ENCODE results near the gene GOLGA6L7.
A peak's percentile ranks its signal among the peaks of the same experiment; 100 is the strongest.
"Not testable (repeated sequence)": the region's sequence is repeated elsewhere in the genome, so short reads cannot be mapped to it uniquely, and the experiment has no call there.

Gene GOLGA6L7

DNA sequence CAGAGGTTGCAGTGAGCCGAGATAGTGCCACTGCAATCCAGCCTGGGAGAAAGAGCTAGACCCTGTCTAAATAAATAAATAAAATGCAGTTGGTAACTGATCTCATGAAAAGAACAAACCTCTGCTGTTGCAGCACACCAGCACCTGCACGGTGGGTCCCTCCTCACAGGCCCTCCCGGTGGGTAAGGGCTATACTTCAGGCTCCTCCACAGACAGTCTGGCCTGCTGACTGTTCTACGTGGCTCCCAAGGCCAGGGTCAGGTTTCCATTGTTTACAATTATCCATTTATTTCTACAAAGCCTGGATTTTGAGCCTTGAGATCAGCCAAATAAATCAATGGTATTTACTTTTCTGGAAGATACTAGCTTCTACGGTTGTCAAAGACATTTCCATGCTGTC lies 32.2 kb upstream of the GOLGA6L7 start:
- Histone ChIP-seq H3K4me1 (ENCODE audit: control insufficient read depth, insufficient read depth, low read length) (peaks cover 6% of the 10 kb centered on the region), H3K27me3 (ENCODE audit: control insufficient read depth, insufficient read depth, low read length) (peaks cover 14% of the 10 kb centered on the region), H3K9me3 (ENCODE audit: control insufficient read depth, insufficient read depth, low read length) (no peaks in the 10 kb centered on the region), H3K9ac (ENCODE audit: low read depth, low read length) (no peak overlapping the region), H3K36me3 (ENCODE audit: control insufficient read depth, insufficient read depth, low read length) (no peaks in the 10 kb centered on the region), H3K4me3 (ENCODE audit: low read depth, low read length) (no peak overlapping the region)

DNA sequence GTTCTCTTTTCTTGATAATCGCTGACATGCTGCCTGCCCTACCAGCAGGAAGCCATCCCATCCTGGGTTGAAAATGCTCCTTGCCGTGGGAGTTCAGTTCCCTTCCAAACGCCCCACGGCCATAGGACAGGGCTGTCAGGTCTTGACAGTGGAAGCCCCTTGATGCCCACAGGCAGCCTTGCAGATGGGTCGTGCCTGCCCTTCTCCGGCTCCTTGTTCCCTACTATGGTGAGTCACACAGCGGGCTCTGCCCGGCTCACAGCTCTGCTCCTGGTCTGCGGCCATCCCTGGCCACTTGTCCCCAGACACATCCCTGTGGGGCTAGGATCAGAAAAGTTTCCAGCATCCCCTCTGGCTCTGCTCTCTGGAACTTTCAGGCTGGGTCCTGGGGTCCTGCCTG lies 31.1 kb upstream of the GOLGA6L7 start:
- H3K9ac ChIP-seq (ENCODE audit: low read depth, low read length): no peak overlapping the region
- no peaks in the 10 kb centered on the region for H3K9me3 ChIP-seq (ENCODE audit: control insufficient read depth, insufficient read depth, low read length)
- H3K36me3 ChIP-seq (ENCODE audit: control insufficient read depth, insufficient read depth, low read length): no peaks in the 10 kb centered on the region
- no peak overlapping the region for H3K4me3 ChIP-seq (ENCODE audit: low read depth, low read length)
- H3K4me1 ChIP-seq (ENCODE audit: control insufficient read depth, insufficient read depth, low read length): peaks cover 9% of the 10 kb centered on the region
- H3K27me3 ChIP-seq (ENCODE audit: control insufficient read depth, insufficient read depth, low read length): peaks cover 5% of the 10 kb centered on the region

DNA sequence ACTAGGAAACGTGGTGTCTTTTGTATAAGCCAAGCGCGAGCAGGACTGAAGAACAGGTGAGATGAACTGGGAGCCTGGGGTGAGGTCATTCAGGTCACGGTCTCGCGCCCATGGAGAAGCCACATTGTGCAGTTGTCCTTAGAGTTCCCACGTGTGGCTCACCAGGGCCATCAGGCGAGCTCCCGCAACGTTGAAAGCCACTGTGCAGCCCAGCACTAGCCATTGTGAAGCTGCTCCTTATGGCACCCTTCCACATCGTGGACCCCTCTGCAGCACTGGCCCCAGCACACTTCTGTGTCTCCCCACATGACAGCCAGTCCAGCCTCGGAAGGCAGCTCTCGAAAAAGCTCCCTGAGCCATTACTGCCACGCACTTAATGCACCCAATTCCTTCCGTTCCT lies 29.8 kb upstream of the GOLGA6L7 start:
- peaks cover 9% of the 10 kb centered on the region for H3K4me1 ChIP-seq (ENCODE audit: control insufficient read depth, insufficient read depth, low read length)
- H3K9me3 ChIP-seq (ENCODE audit: control insufficient read depth, insufficient read depth, low read length): no peaks in the 10 kb centered on the region
- H3K36me3 ChIP-seq (ENCODE audit: control insufficient read depth, insufficient read depth, low read length): no peaks in the 10 kb centered on the region
- no peak overlapping the region for H3K9ac ChIP-seq (ENCODE audit: low read depth, low read length)
- no peaks in the 10 kb centered on the region for H3K27me3 ChIP-seq (ENCODE audit: control insufficient read depth, insufficient read depth, low read length)
- no peak overlapping the region for H3K4me3 ChIP-seq (ENCODE audit: low read depth, low read length)

DNA sequence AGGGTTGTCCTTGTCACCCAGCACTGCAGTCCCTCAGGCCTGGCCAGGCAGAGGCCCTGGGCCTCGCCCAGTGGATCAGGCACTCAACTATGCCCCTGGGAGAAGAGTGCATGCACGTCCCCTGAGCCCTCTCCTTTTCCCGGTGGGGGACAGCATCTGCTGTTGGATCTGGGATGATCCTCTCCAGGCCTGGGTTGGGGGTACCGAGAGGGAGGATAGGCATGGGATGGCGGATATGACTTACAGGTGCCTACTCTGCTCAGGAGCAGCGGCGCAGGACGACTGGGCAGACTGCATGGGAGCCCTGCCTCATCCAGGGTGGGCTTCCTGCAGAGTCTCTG lies 28.4 kb upstream of the GOLGA6L7 start:
- H3K36me3 ChIP-seq (ENCODE audit: control insufficient read depth, insufficient read depth, low read length): no peaks in the 10 kb centered on the region
- H3K9me3 ChIP-seq (ENCODE audit: control insufficient read depth, insufficient read depth, low read length): no peaks in the 10 kb centered on the region
- H3K27me3 ChIP-seq (ENCODE audit: control insufficient read depth, insufficient read depth, low read length): no peaks in the 10 kb centered on the region
- no peak overlapping the region for H3K4me3 ChIP-seq (ENCODE audit: low read depth, low read length)
- no peak overlapping the region for H3K9ac ChIP-seq (ENCODE audit: low read depth, low read length)
- peaks cover 9% of the 10 kb centered on the region for H3K4me1 ChIP-seq (ENCODE audit: control insufficient read depth, insufficient read depth, low read length)

DNA sequence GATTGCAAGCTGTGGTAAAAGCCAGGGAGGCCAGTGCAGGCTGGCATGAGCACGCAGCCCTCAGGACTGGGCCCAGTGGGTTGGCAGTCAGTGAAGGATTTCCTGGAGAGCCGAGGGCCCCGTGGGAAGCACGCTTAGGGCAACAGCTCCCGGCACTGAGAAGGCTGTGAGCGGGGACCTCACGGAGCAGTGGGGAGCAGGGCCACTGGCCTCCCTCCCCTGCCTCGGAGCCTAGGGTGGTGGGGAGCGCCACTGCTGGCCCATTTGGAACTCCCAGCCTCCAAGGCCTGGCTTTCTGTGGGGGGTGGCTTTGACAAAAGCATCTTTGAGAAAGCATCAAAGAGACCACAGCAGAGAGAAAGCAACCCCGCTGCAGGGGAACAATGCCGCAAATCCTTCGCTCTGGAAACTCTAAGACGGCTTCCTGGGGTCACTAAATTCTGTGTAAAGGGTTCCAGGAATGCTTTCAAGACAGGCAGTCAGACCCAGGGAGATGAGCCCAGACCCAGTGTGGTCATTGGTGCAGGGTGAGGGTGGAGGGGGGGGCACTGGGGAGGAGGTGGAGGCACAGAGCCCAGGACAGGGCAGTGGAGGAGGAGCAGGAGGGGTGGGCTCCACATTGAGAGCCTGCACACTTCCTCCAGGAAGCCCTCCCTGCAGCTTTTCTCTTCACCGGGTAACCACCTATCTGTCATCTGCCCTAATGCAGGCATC lies 27.8 kb upstream of the GOLGA6L7 start:
- Histone ChIP-seq H3K36me3 (ENCODE audit: control insufficient read depth, insufficient read depth, low read length) (no peaks in the 10 kb centered on the region), H3K9me3 (ENCODE audit: control insufficient read depth, insufficient read depth, low read length) (no peaks in the 10 kb centered on the region), H3K27me3 (ENCODE audit: control insufficient read depth, insufficient read depth, low read length) (no peaks in the 10 kb centered on the region), H3K9ac (ENCODE audit: low read depth, low read length) (no peak overlapping the region), H3K4me1 (ENCODE audit: control insufficient read depth, insufficient read depth, low read length) (peaks cover 9% of the 10 kb centered on the region), H3K4me3 (ENCODE audit: low read depth, low read length) (no peak overlapping the region)

DNA sequence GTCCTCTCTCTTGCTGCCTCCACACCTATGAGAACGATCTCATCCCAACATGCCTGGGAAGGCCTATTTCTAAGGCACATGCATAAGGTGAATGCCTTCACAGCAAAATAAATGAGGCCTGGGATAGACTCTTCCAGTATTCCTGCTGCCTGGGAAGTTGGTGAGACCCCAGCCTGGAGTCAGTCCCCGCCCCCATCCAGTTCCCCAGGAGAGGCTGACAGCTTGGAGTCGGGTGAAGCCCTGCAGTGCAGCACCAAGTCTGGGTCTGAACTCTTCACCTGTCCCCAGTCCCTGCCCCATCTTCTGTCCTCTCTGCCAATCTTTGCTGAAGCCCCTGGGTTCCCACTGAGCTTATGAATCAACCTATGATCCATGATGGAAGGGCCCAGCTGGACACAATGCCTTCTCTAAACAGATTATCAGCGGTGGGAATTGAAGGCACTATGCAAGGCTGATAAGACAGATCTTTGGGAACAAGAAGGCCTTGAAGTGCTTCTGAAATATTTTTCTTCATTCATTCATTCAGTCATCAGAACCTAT lies 27.1 kb upstream of the GOLGA6L7 start:
- Histone ChIP-seq H3K4me1 (ENCODE audit: control insufficient read depth, insufficient read depth, low read length) (peaks cover 9% of the 10 kb centered on the region), H3K27me3 (ENCODE audit: control insufficient read depth, insufficient read depth, low read length) (no peaks in the 10 kb centered on the region), H3K9ac (ENCODE audit: low read depth, low read length) (no peak overlapping the region), H3K9me3 (ENCODE audit: control insufficient read depth, insufficient read depth, low read length) (no peaks in the 10 kb centered on the region), H3K36me3 (ENCODE audit: control insufficient read depth, insufficient read depth, low read length) (no peaks in the 10 kb centered on the region), H3K4me3 (ENCODE audit: low read depth, low read length) (peak overlapping the region; percentile 13)

DNA sequence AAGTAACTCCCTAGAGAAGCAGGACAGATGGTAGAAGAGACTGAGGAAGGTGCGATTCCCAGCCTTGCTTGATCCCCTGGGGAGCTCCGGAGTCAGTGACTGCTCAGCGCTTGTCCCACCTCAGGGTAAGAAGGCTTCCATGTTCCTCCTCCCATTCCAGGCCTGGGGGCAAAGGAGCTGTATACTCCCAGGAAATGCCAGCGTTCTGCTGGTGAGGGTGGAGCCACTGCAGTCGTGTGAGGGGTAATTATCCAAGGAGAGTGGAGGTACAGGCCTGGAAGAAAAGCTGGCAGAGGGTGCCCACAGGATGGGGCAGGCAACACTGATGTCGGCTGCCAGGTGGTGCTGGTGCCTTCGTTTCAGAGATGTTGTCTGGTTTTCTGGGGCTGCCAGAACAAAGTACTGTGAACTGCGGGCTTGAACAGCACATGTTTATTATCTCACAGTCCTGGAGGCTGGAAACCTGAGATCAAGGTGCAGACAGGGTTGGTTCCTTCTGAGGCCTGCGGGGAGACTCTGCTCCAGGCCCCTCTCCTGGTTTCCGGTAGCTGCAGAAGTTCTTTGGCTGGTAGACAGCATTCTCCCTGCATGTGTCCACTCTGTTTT lies 25.2 kb upstream of the GOLGA6L7 start:
- Histone ChIP-seq H3K27me3 (ENCODE audit: control insufficient read depth, insufficient read depth, low read length) (no peaks in the 10 kb centered on the region), H3K9ac (ENCODE audit: low read depth, low read length) (no peak overlapping the region), H3K36me3 (ENCODE audit: control insufficient read depth, insufficient read depth, low read length) (no peaks in the 10 kb centered on the region), H3K4me1 (ENCODE audit: control insufficient read depth, insufficient read depth, low read length) (peaks cover 9% of the 10 kb centered on the region), H3K9me3 (ENCODE audit: control insufficient read depth, insufficient read depth, low read length) (no peaks in the 10 kb centered on the region), H3K4me3 (ENCODE audit: low read depth, low read length) (no peak overlapping the region)

DNA sequence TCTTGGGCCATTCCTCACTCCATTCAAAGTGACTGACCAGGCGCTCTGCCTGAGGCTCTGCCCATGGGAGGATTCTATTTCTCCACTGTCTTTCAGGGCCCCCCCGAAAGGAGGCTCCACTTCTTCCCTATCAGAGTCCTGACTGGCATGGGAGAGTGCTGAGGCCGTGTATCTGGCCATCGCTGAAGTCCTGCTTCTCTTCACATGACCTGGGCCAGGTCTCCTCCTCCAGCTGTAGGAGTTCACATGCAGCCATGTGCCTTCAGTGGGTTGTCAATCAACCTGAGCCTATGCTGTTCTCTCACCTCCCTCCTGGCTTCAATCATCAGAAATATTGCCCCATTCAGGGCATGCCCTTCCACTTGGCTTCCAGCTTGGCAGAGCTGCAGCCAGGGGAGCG lies 24.6 kb upstream of the GOLGA6L7 start:
- Histone ChIP-seq H3K27me3 (ENCODE audit: control insufficient read depth, insufficient read depth, low read length) (no peaks in the 10 kb centered on the region), H3K9me3 (ENCODE audit: control insufficient read depth, insufficient read depth, low read length) (no peaks in the 10 kb centered on the region), H3K4me1 (ENCODE audit: control insufficient read depth, insufficient read depth, low read length) (peaks cover 9% of the 10 kb centered on the region), H3K4me3 (ENCODE audit: low read depth, low read length) (no peak overlapping the region), H3K9ac (ENCODE audit: low read depth, low read length) (no peak overlapping the region), H3K36me3 (ENCODE audit: control insufficient read depth, insufficient read depth, low read length) (no peaks in the 10 kb centered on the region)

DNA sequence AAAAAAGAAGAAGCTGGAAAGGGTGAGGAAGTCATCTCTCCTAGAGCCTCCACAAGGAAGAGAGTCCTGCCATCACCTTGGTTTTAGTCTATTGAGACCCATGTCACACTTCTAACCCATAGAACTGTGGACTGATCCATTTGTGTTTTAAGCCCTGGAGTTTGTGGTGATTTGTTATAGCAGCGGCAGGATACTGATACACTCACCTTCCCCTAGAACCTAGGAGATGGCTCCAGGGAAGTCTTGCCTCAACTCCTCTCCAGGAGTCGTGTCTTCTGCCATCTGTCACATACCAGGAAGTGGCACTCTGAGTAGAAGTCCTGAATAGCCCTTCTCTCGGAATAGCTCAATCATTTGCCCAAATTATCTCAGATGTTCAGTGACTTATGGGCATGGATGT lies 22.7 kb upstream of the GOLGA6L7 start:
- Histone ChIP-seq H3K9me3 (ENCODE audit: control insufficient read depth, insufficient read depth, low read length) (no peaks in the 10 kb centered on the region), H3K27me3 (ENCODE audit: control insufficient read depth, insufficient read depth, low read length) (no peaks in the 10 kb centered on the region), H3K9ac (ENCODE audit: low read depth, low read length) (no peak overlapping the region), H3K4me3 (ENCODE audit: low read depth, low read length) (no peak overlapping the region), H3K36me3 (ENCODE audit: control insufficient read depth, insufficient read depth, low read length) (no peaks in the 10 kb centered on the region), H3K4me1 (ENCODE audit: control insufficient read depth, insufficient read depth, low read length) (peaks cover 6% of the 10 kb centered on the region)

DNA sequence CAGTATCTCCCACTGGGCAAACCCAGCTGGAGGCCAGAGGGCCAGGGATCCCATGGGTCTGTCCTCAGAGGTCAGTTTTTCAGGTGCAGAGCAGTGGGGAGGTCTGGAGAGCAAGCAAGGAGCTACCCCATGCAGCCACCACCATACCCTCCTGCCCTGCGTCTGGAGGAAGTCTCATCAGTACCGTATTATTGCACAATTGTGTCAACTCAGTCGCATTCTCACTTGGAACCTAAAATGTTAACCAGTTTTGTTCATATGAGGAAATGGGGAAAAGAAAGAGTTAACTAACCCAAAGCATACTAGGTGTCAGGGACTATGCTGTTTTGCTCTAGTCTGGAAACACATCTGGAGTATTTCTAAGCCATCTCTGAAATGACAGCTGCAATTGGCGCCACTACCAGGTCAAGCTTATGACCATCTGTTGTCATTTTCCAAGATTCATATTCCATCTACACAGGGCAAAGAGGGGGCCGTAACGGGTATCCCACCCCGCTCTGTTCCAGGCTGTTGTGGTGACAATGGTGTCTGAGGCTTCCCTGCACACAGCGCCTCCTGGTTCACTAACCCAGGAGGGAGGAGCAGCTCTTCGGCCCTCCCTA lies 20.4 kb upstream of the GOLGA6L7 start:
- H3K9ac ChIP-seq (ENCODE audit: low read depth, low read length): no peak overlapping the region
- H3K36me3 ChIP-seq (ENCODE audit: control insufficient read depth, insufficient read depth, low read length): no peaks in the 10 kb centered on the region
- no peak overlapping the region for H3K4me3 ChIP-seq (ENCODE audit: low read depth, low read length)
- no peaks in the 10 kb centered on the region for H3K4me1 ChIP-seq (ENCODE audit: control insufficient read depth, insufficient read depth, low read length)
- H3K27me3 ChIP-seq (ENCODE audit: control insufficient read depth, insufficient read depth, low read length): no peaks in the 10 kb centered on the region
- no peaks in the 10 kb centered on the region for H3K9me3 ChIP-seq (ENCODE audit: control insufficient read depth, insufficient read depth, low read length)

DNA sequence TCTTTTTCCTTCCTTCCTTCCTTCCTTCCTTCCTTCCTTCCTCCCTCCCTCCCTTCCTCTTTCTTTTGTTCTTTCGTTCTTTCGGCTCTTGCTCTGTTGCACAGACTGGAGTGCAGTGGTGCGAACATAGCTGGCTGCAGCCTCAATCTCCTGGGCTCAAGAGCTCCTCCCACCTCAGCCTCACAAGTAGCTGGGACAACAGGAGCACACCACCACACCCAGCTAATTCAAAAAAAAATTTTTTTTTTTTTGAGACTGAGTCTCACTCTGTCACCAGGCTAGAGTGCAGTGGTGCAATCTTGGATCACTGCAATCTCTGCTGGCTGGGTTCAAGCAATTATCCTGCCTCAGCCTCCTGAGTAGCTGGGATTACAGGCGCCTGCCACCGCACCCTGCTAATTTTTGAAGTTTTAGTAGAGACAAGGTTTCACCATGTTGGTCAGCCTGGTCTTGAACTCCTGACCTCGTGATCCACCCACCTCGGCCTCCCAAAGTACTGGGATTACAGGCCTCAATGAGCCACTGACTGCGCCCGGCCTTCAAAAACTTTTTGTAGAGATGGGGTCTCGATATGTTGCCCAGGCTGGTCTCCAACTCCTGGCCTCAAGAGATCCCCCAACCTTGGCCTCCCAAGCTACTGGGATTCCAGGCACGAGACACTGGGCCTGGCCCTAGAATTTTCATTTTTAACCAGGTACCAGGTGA lies 13.3 kb upstream of the GOLGA6L7 start:
- not testable (repeated sequence) for H3K4me3 ChIP-seq (ENCODE audit: low read depth, low read length); H3K4me1 ChIP-seq (ENCODE audit: control insufficient read depth, insufficient read depth, low read length); H3K36me3 ChIP-seq (ENCODE audit: control insufficient read depth, insufficient read depth, low read length)

More for the DNA sequence above, 13.3 kb upstream of the GOLGA6L7 start:
- H3K9ac ChIP-seq (ENCODE audit: low read depth, low read length); H3K9me3 ChIP-seq (ENCODE audit: control insufficient read depth, insufficient read depth, low read length); H3K27me3 ChIP-seq (ENCODE audit: control insufficient read depth, insufficient read depth, low read length): not testable (repeated sequence)

Measured in iPS-15b (cell line).